ENCODE data around the gene SEL1L2.

GRCh38 chr20:13904766-13905165 lies 85.6 kb downstream of the SEL1L2 start:
- TF ChIP-seq CTCF (IDR thresholded peaks at IDR 0.05): no peak
- no peak for TF ChIP-seq POLR2AphosphoS5 (IDR thresholded peaks at IDR 0.05)
- no peak for TF ChIP-seq EP300 (IDR thresholded peaks at IDR 0.05)
